ENCODE results near the gene RASGRF2.

RASGRF2 gene

GRCh38 chr5:81091199-81091598 lies 131.0 kb downstream of the RASGRF2 start:
- TF ChIP-seq CTCF (IDR thresholded peaks at IDR 0.05; ENCODE audit: insufficient read depth, low read length, missing control alignments) = no peak
- DNase-seq (ENCODE audit: low read depth, low spot score) = no peak
- POLR2A ChIA-PET = no interaction called here
- CTCF ChIA-PET = no interaction called here
- H3K4me3 ChIP-seq (ENCODE audit: low read depth, low read length) = no peak overlapping the region

- ChIA-PET CTCF (no interaction called here), POLR2A (interaction anchor here (0.5 kb wide), 1 partner anchor 1688 kb away, joined by 3 read pairs; no protein-coding TSS in a partner anchor)
- no peak overlapping the region for H3K4me3 ChIP-seq (ENCODE audit: low read depth, low read length)
- no peak for DNase-seq (ENCODE audit: low read depth, low spot score)
- TF ChIP-seq CTCF (IDR thresholded peaks at IDR 0.05; ENCODE audit: insufficient read depth, low read length, missing control alignments) = no peak
Measured at GRCh38 chr5:81093536-81094196, 133.5 kb downstream of the RASGRF2 start.

GRCh38 chr5:81095835-81096234 lies 135.7 kb downstream of the RASGRF2 start:
- CTCF ChIA-PET = interaction anchor here (1.6 to 1.9 kb wide), 2 partner anchors 12 to 99 kb away, joined by 3 to 6 read pairs; no protein-coding TSS in a partner anchor
- POLR2A ChIA-PET = no interaction called here

DNA sequence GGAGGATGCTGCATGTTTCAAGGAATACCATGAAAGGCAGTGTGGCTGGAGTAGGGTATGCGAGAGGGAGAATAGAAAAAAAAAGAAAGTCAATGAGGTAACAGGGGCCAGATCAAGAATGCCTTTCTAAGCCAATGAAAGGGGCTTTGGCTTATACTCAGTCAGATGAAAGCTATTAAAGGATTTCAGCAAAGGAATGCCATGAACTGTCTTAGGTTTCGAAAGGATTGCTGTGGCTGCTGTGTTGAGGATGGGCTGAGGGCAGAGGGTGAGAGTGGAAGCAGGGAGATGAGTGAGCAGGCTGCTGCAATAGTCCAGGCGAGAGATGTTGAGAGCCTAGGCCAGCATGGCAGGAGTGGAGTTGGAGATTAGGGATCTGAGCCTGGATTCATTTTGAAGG lies 137.6 kb downstream of the RASGRF2 start:
- POLR2A ChIA-PET = no interaction called here
- no peak overlapping the region for H3K4me3 ChIP-seq (ENCODE audit: low read depth, low read length)
- peak; percentile 45 for DNase-seq (ENCODE audit: low read depth, low spot score)
- CTCF ChIA-PET = no interaction called here
- no peak for TF ChIP-seq CTCF (IDR thresholded peaks at IDR 0.05; ENCODE audit: insufficient read depth, low read length, missing control alignments)

More at GRCh38 chr5:81095835-81096234, 135.7 kb downstream of the RASGRF2 start:
- TF ChIP-seq CTCF (IDR thresholded peaks at IDR 0.05; ENCODE audit: insufficient read depth, low read length, missing control alignments) = no peak
- no peak for DNase-seq (ENCODE audit: low read depth, low spot score)
- no peak overlapping the region for H3K4me3 ChIP-seq (ENCODE audit: low read depth, low read length)

GRCh38 chr5:81105261-81105877 lies 145.2 kb downstream of the RASGRF2 start:
- no peak for DNase-seq (ENCODE audit: low read depth, low spot score)
- CTCF ChIA-PET = no interaction called here
- TF ChIP-seq CTCF (IDR thresholded peaks at IDR 0.05; ENCODE audit: insufficient read depth, low read length, missing control alignments) = no peak
- H3K4me3 ChIP-seq (ENCODE audit: low read depth, low read length) = no peak overlapping the region
- POLR2A ChIA-PET = no interaction called here

- CTCF ChIA-PET = no interaction called here
- no peak for TF ChIP-seq CTCF (IDR thresholded peaks at IDR 0.05; ENCODE audit: insufficient read depth, low read length, missing control alignments)
- POLR2A ChIA-PET = no interaction called here
Measured at GRCh38 chr5:81115261-81115660, 155.1 kb downstream of the RASGRF2 start.

More at GRCh38 chr5:81115261-81115660, 155.1 kb downstream of the RASGRF2 start:
- no peak for DNase-seq (ENCODE audit: low read depth, low spot score)
- H3K4me3 ChIP-seq (ENCODE audit: low read depth, low read length) = no peak overlapping the region

Data from AG04449 (cell line).